PC-9 (cell line): ENCODE results near the gene SSR1. TPM values are rescaled to one million over a fixed set of nuclear protein-coding genes. Genes with fewer than 3 reads are reported as not detected.
"Not testable (repeated sequence)": the region's sequence is repeated elsewhere in the genome, so short reads cannot be mapped to it uniquely, and the experiment has no call there.

Source experiments
- BruUV-seq: library from RNA; stranded (reverse); fragments of 400-500 nt; replicated peaks from 2 replicates; lab custom pipeline; 2021; lab: Mats Ljungman, UMichigan
- CTCF ChIA-PET: fragments of 300-600 bp; sonication (Branson Sonifier 250); formaldehyde crosslinking; loops from one replicate; lab custom pipeline; 2022; ENCODE audit warnings: antibody characterized with exemption; lab: Charles Lee
- POLR2A ChIA-PET: fragments of 300-600 bp; sonication (Branson Sonifier 250); formaldehyde crosslinking; loops from one replicate; lab custom pipeline; 2022; ENCODE audit warnings: antibody characterized with exemption; ENCODE audit not compliant: unreplicated experiment; lab: Charles Lee
- DNase-seq, 2 experiments: peaks; one replicate each; pipeline versions ENCODE4 v3.0.0 to v3.0.0-alpha.2; 2015 to 2022; ENCODE audit warnings: mixed read lengths in 1 of 2
- H2AFZ ChIP-seq: fragments of 200-600 bp; sonication (generic); 2 replicates; pipeline ENCODE4 v1.8.1; 2017; ENCODE audit warnings: antibody characterized with exemption
- H3F3A ChIP-seq: fragments of 200-600 bp; sonication (generic); 2 replicates; pipeline ENCODE4 v1.8.1; 2017; ENCODE audit warnings: antibody characterized with exemption, mild to moderate bottlenecking, low read depth; ENCODE audit not compliant: insufficient read depth
- H3K27ac ChIP-seq: fragments of 200-600 bp; sonication (generic); 2 replicates; pipeline ENCODE4 v1.6.1; 2016; ENCODE audit warnings: mixed run types
- H3K27me3 ChIP-seq: fragments of 200-600 bp; sonication (generic); 2 replicates; pipeline ENCODE4 v1.6.1; 2016; ENCODE audit warnings: low read depth, mixed run types; ENCODE audit not compliant: insufficient read depth
- H3K36me3 ChIP-seq: fragments of 200-600 bp; sonication (generic); 2 replicates; pipeline ENCODE4 v1.6.1; 2016; ENCODE audit warnings: low read depth, mixed run types
- H3K4me1 ChIP-seq: fragments of 200-600 bp; sonication (generic); replicated peaks from 2 replicates; pipeline ENCODE4 v1.6.1; 2016; ENCODE audit warnings: mixed run types; ENCODE audit not compliant: insufficient read depth
- H3K4me2 ChIP-seq: fragments of 200-600 bp; sonication (generic); 2 replicates; pipeline ENCODE4 v1.6.1; 2017; ENCODE audit warnings: mixed run types
- H3K4me3 ChIP-seq: fragments of 200-600 bp; sonication (generic); 2 replicates; pipeline ENCODE4 v1.6.1; 2016; ENCODE audit warnings: mixed run types
- H3K79me2 ChIP-seq: fragments of 200-600 bp; sonication (generic); 2 replicates; pipeline ENCODE4 v1.6.1; 2017; ENCODE audit warnings: low read depth, mixed run types
- H3K9me2 ChIP-seq: fragments of 200-600 bp; sonication (generic); 2 replicates; pipeline ENCODE4 v1.8.1; 2017; ENCODE audit warnings: mild to moderate bottlenecking; ENCODE audit not compliant: insufficient read depth
- H3K9me3 ChIP-seq: fragments of 200-600 bp; sonication (generic); 2 replicates; pipeline ENCODE4 v1.8.1; 2016; ENCODE audit warnings: low read depth; ENCODE audit not compliant: insufficient read depth
- H4K20me1 ChIP-seq: fragments of 200-600 bp; sonication (generic); 2 replicates; pipeline ENCODE4 v1.8.1; 2017; ENCODE audit not compliant: insufficient read depth
- CTCF ChIP-seq: fragments of 200-600 bp; sonication (generic); conservative IDR thresholded peaks from 2 replicates; pipeline ENCODE4 v1.6.1; 2017; ENCODE audit warnings: mixed run types, antibody characterized with exemption, mild to moderate bottlenecking, moderate library complexity
- EZH2 ChIP-seq: fragments of 200-600 bp; sonication (generic); IDR thresholded peaks from 2 replicates; pipeline ENCODE4 v1.8.0; 2017; ENCODE audit warnings: antibody characterized with exemption, low read depth
- intact Hi-C: fragments of 100-400 bp; cut with micrococcal nuclease; formaldehyde crosslinking; loops from one replicate; pipeline ENCODE4 v1.10.0; 2022; ENCODE audit not compliant: unreplicated experiment
- total RNA-seq: library from RNA; stranded (reverse); gene quantifications from 2 replicates; pipeline ENCODE4 v1.2.3, GENCODE V29; 2021

Gene SSR1
- total RNA-seq, 1 experiment from 2014 or later: 118 TPM

DNA sequence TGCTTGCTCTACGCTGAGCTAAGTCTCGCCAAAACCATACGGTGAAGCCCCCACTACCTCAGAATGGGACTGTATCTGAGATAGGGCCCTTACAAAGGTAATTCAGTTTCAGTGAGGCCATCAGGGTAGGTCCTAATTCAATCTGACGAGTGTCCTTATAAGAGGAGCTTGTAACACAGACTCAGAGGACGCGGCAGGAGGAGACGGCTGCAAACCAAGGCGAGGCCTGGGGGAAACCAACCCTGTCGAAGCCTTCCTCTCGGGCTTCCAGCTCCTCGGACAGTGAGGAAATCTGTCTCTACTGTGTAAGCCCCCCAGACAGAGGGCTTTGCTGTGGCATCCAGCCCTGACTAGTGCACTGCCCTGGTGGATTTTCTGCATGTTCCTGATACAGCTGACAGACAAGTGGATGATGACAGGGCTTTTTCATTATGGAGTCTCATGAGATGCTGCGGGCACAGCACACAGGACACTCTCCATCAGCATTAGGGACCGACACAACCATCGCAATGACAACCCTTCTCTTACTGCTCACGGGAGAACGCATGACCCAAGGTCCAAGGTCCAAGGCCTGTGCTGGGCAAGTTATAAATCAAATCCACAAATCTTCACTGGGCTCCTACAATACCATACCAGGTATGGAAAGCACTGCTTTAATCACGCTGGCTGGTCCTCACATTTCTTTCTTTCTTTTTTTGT, 48.2 kb downstream of the SSR1 start:
- no peak for TF ChIP-seq EZH2
- no peak for TF ChIP-seq CTCF
- Histone ChIP-seq H3K4me1 (peaks cover 12% of the 10 kb centered on the region), H3K79me2 (no peaks in the 10 kb centered on the region), H3K27me3 (no peaks in the 10 kb centered on the region), H3K4me2 (no peak overlapping the region), H3K36me3 (no peaks in the 10 kb centered on the region), H3K27ac (no peak overlapping the region), H3F3A (peaks cover 3% of the 10 kb centered on the region; the same call in 1 of the 2 replicates), H4K20me1 (no peaks in the 10 kb centered on the region), H3K4me3 (no peak overlapping the region), H3K9me3 (no peaks in the 10 kb centered on the region), H2AFZ (no peak overlapping the region), H3K9me2 (no peaks in the 10 kb centered on the region)
- ChIA-PET CTCF (no interaction called here), POLR2A (no interaction called here)
- intact Hi-C loops: loop anchor here (10.0 kb wide), 1 partner anchor 800 kb away; the partner anchor contains the start of gene BLOC1S5
- BruUV-seq: no TSS peak
- no peak for DNase-seq

DNA sequence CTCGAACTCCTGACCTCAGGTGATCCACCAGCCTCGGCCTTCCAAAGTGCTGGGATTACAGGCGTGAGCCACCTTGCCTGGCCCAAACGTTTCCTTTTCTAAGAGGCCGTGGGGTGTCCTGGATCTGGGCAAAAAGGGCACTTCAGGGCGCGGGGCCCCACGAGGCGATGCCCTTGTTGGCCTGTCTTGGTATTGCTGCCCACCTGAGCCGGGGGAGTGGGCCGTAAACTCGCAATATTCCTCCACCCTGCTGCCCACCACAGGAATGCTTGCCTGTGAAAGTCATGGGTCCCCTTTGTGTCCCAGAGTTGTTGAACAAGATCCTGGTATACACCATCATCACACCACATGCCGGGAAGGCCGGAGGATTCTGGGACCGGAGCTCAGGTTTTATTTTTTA, 49.0 kb downstream of the SSR1 start:
- DNase-seq: no peak
- Histone ChIP-seq H3K36me3 (no peaks in the 10 kb centered on the region), H3K4me3 (no peak overlapping the region), H3K79me2 (no peaks in the 10 kb centered on the region), H3K27me3 (no peaks in the 10 kb centered on the region), H3K4me1 (peaks cover 12% of the 10 kb centered on the region), H4K20me1 (no peaks in the 10 kb centered on the region), H3K27ac (no peak overlapping the region), H3K4me2 (no peak overlapping the region), H3K9me2 (no peaks in the 10 kb centered on the region), H3K9me3 (no peaks in the 10 kb centered on the region), H2AFZ (no peak overlapping the region), H3F3A (peaks cover 3% of the 10 kb centered on the region; the same call in 1 of the 2 replicates)
- TF ChIP-seq CTCF (no peak), EZH2 (no peak)
- no TSS peak for BruUV-seq
- POLR2A ChIA-PET: no interaction called here
- CTCF ChIA-PET: interaction anchor here (0.6 kb wide), 1 partner anchor 366 kb away, joined by 3 read pairs; no protein-coding TSS in a partner anchor
- intact Hi-C loops: loop anchor here (10.0 kb wide), 1 partner anchor 801 kb away; the partner anchor contains the start of gene BLOC1S5

GRCh38 chr6:7263519-7263805, 49.5 kb downstream of the SSR1 start:
- H3K79me2 ChIP-seq, H3K27me3 ChIP-seq, H3F3A ChIP-seq, H3K9me2 ChIP-seq, H3K9me3 ChIP-seq, POLR2A ChIA-PET, H3K4me3 ChIP-seq, H3K4me2 ChIP-seq, H3K36me3 ChIP-seq, CTCF ChIA-PET, H4K20me1 ChIP-seq, DNase-seq, H3K27ac ChIP-seq, BruUV-seq, H2AFZ ChIP-seq: not testable (repeated sequence)
- peaks cover 12% of the 10 kb centered on the region for H3K4me1 ChIP-seq
- intact Hi-C loops: loop anchor here (10.0 kb wide), 1 partner anchor 801 kb away; the partner anchor contains the start of gene BLOC1S5
